ENCODE data around the gene SBF2.

SBF2 gene

DNA sequence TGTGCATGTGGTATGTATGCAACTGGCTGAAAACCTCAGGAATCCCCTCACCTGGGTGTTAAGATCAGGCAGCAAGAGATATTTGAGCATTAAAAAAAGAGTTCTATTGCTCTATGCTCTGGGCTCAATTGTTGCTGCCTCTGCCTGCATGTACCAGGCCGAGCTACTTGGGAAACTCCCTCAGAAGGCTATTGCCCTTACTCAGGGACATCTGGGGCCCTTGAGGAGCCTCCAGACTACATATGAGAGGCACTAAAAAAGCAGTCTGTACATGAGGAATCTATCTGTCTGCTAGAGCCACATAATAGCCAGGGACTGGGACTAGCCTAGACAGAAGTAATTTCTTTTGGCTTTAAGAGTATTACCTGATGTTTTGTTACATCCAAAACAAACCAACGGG, 510.0 kb downstream of the SBF2 start:
- TF ChIP-seq, protein P1, sequence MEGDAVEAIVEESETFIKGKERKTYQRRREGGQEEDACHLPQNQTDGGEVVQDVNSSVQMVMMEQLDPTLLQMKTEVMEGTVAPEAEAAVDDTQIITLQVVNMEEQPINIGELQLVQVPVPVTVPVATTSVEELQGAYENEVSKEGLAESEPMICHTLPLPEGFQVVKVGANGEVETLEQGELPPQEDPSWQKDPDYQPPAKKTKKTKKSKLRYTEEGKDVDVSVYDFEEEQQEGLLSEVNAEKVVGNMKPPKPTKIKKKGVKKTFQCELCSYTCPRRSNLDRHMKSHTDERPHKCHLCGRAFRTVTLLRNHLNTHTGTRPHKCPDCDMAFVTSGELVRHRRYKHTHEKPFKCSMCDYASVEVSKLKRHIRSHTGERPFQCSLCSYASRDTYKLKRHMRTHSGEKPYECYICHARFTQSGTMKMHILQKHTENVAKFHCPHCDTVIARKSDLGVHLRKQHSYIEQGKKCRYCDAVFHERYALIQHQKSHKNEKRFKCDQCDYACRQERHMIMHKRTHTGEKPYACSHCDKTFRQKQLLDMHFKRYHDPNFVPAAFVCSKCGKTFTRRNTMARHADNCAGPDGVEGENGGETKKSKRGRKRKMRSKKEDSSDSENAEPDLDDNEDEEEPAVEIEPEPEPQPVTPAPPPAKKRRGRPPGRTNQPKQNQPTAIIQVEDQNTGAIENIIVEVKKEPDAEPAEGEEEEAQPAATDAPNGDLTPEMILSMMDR (IDR thresholded peaks at IDR 0.05; ENCODE audit: insufficient read depth, low read depth, low read length, missing control alignments): no peak
- no peak overlapping the region for H3K4me3 ChIP-seq (ENCODE audit: low read depth, low read length)
- DNase-seq (ENCODE audit: low read depth): no peak

DNA sequence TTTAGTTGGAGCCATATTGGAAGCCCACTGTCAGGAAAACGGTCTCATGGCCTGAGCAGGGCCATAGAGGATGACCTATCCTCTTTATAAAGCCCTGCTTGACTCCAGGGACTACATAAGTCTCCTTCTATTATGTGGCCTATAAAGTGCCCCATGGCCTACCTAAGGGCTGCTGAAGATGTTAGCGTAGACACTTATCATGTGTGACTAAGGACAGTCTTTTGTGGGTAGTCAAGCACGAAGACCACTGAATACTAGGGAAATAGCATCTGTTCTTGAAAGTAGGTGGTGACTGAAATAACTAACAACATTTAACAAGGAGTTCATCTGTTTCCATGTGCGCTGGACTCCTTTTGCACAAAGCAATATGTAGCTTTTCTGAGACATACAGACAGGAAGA, 513.1 kb downstream of the SBF2 start:
- DNase-seq (ENCODE audit: low read depth): no peak
- H3K4me3 ChIP-seq (ENCODE audit: low read depth, low read length): no peak overlapping the region
- TF ChIP-seq, protein P1 (IDR thresholded peaks at IDR 0.05; ENCODE audit: insufficient read depth, low read depth, low read length, missing control alignments): no peak

DNA sequence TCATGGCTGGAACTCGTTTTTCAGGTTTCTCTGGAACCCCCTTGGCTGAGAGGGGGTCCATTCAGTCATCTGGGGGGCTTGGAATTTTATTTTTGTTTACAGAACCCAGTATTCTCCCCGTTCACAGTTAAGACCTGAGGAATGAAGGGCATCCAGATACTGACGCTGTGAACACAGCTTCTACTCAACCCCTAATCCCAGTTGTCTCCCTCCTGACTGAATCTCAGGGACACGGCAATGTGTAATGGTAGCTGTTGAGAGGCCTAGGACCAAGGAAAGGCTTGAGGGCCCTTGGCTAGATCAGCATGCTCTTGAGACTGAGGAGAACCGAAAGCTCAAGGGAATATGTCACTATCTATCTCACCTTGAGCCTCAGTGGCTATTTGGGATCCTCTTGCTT, 516.5 kb downstream of the SBF2 start:
- H3K4me3 ChIP-seq (ENCODE audit: low read depth, low read length): no peak overlapping the region
- TF ChIP-seq, protein P1 (IDR thresholded peaks at IDR 0.05; ENCODE audit: insufficient read depth, low read depth, low read length, missing control alignments): no peak
- no peak for DNase-seq (ENCODE audit: low read depth)

DNA sequence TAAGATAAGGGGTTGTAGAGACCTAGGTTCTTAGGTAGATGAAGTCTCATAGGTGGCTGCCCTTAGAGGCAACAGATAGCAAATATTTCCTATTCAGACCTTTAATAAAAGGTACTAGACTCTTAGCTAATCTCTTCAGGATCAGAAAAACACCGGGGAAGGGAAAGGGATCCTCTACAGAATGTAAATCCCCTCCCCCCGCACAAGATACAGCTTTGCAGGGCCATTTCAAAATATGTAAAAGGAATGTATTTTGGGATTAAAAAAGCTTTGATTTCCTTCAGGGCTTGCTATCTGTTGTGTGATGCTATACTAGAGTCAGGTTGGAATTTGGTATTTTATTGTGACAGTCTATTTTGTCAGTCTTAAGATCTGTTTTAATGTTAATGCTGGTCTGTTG, 517.0 kb downstream of the SBF2 start:
- H3K4me3 ChIP-seq (ENCODE audit: low read depth, low read length): no peak overlapping the region
- TF ChIP-seq, protein P1 (IDR thresholded peaks at IDR 0.05; ENCODE audit: insufficient read depth, low read depth, low read length, missing control alignments): no peak
- no peak for DNase-seq (ENCODE audit: low read depth)

DNA sequence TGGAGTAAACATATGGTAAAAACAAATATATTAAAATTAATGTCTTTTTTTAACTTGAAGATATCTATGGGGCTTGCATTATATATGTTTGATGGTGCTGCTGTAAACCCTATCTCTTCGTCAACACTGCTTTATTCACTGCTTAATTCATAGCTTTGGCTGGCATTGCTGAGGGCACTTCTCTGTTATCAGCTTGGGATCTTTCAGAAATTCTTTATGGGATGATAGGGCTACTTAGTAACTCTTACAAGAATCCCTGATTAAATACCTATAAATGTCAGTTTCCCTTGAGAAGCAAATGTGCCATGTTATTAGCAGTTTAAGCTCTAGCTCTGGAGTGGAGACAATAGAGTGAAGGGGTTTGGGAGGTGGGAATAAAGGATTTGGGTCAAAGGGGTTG, 517.8 kb downstream of the SBF2 start:
- no peak overlapping the region for H3K4me3 ChIP-seq (ENCODE audit: low read depth, low read length)
- no peak for DNase-seq (ENCODE audit: low read depth)
- TF ChIP-seq, protein P1 (IDR thresholded peaks at IDR 0.05; ENCODE audit: insufficient read depth, low read depth, low read length, missing control alignments): no peak

DNA sequence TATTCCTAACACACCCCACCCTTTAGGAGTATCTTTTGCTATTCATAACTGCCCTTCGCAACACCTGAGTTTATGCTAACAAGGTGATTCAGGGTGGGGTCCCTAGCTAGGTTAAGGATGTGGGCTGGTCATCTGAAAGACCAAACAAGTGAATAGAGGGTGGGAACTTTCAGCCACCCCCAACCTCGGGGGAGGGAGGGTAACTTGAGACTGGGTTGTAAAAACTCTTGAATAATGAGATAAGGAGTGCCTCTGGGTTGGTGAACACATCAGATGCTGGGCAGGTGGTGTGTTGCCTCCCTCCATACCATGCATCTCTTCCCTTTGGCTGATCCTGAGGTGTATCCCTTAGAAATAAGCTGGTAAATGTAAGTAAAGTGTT, 518.6 kb downstream of the SBF2 start:
- TF ChIP-seq, protein P1 (IDR thresholded peaks at IDR 0.05; ENCODE audit: insufficient read depth, low read depth, low read length, missing control alignments): no peak
- no peak for DNase-seq (ENCODE audit: low read depth)
- no peak overlapping the region for H3K4me3 ChIP-seq (ENCODE audit: low read depth, low read length)

DNA sequence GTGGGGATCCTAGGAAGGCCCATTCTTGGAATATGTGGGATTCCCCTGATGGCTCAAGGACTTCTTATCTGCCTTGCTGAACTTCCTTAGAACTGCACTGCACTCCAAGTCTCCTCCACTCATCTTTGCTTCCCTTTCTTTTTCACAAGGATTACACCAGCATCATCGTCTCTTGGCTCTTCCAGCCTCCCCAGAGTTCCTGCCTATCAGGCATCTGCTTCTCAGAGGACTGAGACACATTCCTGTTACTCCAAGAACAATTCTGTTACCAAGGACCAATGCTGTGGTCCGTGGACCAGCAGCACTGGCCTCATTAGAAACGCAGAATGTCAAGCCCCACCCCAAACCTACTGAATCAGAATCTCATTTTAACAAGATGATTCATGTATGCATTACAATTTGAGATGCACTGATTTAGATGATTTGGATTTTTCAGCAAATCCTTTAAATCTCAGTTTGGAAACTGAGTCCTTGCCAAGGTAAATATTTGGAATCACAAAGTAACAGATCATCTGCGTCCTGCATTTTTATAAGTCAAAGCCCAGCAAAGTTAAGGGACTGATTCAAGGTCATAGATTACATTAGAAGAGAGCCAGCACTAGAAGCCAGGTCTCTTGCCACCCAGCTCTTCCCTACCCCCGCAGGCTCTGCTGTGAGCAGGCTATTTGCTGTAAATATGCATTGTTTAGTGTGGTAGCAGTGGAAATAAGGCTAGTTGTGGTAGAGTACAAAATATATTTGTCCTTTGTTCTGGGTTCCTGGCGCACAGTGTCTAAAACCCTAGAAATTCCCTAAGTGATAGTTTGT, 519.2 kb downstream of the SBF2 start:
- H3K4me3 ChIP-seq (ENCODE audit: low read depth, low read length): no peak overlapping the region
- no peak for DNase-seq (ENCODE audit: low read depth)
- TF ChIP-seq, protein P1 (IDR thresholded peaks at IDR 0.05; ENCODE audit: insufficient read depth, low read depth, low read length, missing control alignments): no peak
